Thyroid gland (tissue), 4 donors: ENCODE data around the gene STX12.

Experiments used
- POLR2A ChIP-seq, 2 donors: fragments of 450-650 bp; IDR thresholded peaks; one replicate each; pipeline ENCODE4 v1.6.1; 2017; ENCODE audit warnings: antibody characterized with exemption in 2 of 2, mild to moderate bottlenecking in 2 of 2, moderate library complexity in 1 of 2
- TF ChIP-seq, protein P1 (sequence below), 6 experiments: fragments of 200-600 bp in 3 of 6; fragments of 450-650 bp in 3 of 6; sonication (generic) in 3 of 6; IDR thresholded peaks; one replicate each; pipeline ENCODE4 v1.5.1; 2016 to 2019; ENCODE audit warnings: antibody characterized with exemption in 6 of 6, mild to moderate bottlenecking in 2 of 6, inconsistent platforms in 1 of 6, moderate library complexity in 1 of 6

DNA sequence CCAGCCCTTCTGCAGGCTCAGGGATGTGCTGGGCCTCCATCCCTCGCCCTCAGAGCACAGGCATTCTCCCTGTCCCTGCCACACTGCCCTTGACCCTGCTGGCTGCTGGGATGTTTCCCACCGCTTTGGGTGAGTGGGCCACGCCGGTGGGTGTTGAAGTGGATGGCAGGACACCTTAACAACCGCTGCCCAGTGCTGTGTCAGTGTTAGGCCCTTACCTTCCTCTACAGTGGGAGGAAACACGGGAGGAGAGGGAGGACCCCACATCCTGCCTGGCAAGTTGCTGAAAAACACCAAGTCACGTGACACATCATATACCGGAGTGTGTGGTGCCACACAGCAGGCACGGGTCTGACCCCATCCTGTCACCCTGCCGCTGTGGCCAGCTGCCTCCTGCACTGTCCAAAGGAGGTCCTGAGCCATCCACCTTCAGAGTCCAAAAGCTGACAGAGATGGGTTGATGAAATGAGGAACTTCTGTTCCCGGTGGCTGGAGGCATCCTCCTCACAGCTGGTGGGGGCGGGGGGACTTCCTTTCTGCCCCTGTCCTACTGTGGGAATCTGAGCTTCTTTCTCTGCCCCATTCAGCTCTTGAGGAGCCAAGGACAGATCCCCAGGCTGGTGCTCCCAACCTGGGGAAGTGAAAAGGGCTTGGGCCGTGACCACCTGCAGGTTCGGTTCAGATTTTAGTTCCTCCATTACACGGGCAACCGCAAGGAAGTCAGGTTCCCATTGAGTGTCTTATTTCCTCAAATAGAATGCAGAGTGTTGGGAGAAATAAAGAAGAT lies 96.1 kb downstream of the STX12 start:
- TF ChIP-seq, protein P1, sequence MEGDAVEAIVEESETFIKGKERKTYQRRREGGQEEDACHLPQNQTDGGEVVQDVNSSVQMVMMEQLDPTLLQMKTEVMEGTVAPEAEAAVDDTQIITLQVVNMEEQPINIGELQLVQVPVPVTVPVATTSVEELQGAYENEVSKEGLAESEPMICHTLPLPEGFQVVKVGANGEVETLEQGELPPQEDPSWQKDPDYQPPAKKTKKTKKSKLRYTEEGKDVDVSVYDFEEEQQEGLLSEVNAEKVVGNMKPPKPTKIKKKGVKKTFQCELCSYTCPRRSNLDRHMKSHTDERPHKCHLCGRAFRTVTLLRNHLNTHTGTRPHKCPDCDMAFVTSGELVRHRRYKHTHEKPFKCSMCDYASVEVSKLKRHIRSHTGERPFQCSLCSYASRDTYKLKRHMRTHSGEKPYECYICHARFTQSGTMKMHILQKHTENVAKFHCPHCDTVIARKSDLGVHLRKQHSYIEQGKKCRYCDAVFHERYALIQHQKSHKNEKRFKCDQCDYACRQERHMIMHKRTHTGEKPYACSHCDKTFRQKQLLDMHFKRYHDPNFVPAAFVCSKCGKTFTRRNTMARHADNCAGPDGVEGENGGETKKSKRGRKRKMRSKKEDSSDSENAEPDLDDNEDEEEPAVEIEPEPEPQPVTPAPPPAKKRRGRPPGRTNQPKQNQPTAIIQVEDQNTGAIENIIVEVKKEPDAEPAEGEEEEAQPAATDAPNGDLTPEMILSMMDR (IDR thresholded peaks at IDR 0.05), result no peak
- TF ChIP-seq POLR2A (IDR thresholded peaks at IDR 0.05), result no peak
